ENCODE data around the gene STAT2.

DNA sequence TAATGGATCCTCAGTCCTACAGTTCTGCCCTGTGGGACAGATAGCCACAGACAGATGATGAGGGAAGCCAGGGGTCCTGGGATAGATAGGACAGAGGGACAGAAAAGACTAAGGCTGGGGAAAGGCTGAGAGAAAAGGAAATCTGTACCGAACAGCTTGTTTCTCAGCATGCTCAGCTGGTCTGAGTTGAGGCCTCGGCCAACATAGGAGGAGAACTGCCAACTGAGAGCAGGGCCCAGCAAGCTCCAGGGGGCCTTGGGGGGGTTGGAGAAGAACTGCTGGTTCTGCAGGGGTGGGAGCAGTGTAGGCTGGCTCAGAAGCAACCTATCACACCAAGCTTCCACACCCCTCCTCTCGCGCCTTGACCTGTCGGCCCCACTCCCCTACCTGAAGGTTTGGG lies 11.1 kb downstream of the STAT2 start:
- TF ChIP-seq CTCF (IDR thresholded peaks at IDR 0.05; ENCODE audit: insufficient read depth, low read depth, low read length) = no peak
- TF ChIP-seq EZH2 (IDR thresholded peaks at IDR 0.05; ENCODE audit: insufficient read depth, low read length) = no peak

Data from astrocyte (in vitro differentiated cells and primary cell).